NOMO-1 treated with DMSO at 0.1 percent for 48 hours (cell line): ENCODE results near the gene MTA1.

ENCODE experiments used
- DNase-seq: peaks from one replicate; lab custom pipeline; 2025; ENCODE audit not compliant: unreplicated experiment; lab: John Stamatoyannopoulos, UW

The MTA1 gene

GRCh38 chr14:105485739-105486162 is 66.1 kb downstream of the MTA1 start:
- DNase-seq, result peak; percentile 30

GRCh38 chr14:105486163-105486973 is 66.7 kb downstream of the MTA1 start, which contains the start of gene CRIP1:
CRIP1 (plus strand) TSS chr14:105486886; CDS start chr14:105487260, 374 bp downstream.
- no peak for DNase-seq

GRCh38 chr14:105486974-105487448 is 67.4 kb downstream of the MTA1 start:
- DNase-seq, result peak; percentile 19

GRCh38 chr14:105487449-105487985 is 67.9 kb downstream of the MTA1 start:
- DNase-seq, result peak; percentile 61

GRCh38 chr14:105487986-105488777 is 68.6 kb downstream of the MTA1 start:
- no peak for DNase-seq

GRCh38 chr14:105488781-105489541 is 69.3 kb downstream of the MTA1 start:
- DNase-seq, result no peak

GRCh38 chr14:105489542-105490266 is 70.1 kb downstream of the MTA1 start:
- peak; percentile 87 for DNase-seq

GRCh38 chr14:105490267-105490571 is 70.6 kb downstream of the MTA1 start:
- no peak for DNase-seq

- DNase-seq, result peak; percentile 100
Measured at GRCh38 chr14:105490572-105491365, 71.1 kb downstream of the MTA1 start, which contains the start of gene TEDC1. TEDC1 (plus strand) TSS chr14:105491246; CDS start chr14:105491376, 130 bp downstream.

- peak; percentile 61 for DNase-seq
Measured at GRCh38 chr14:105491366-105491973, 71.8 kb downstream of the MTA1 start.

- DNase-seq, result no peak
Measured at GRCh38 chr14:105492031-105492970, 72.7 kb downstream of the MTA1 start.

- no peak for DNase-seq
Measured at GRCh38 chr14:105492971-105493871, 73.6 kb downstream of the MTA1 start.

- DNase-seq, result no peak
Measured at GRCh38 chr14:105493921-105494605, 74.4 kb downstream of the MTA1 start.

- no peak for DNase-seq
Measured at GRCh38 chr14:105494606-105494929, 74.9 kb downstream of the MTA1 start.

GRCh38 chr14:105495101-105495989 is 75.7 kb downstream of the MTA1 start:
- no peak for DNase-seq
